Thoracic aorta (tissue), 2 donors: Measurements from ENCODE around the gene CNKSR3. TPM values are rescaled to one million over a fixed set of nuclear protein-coding genes. Genes with fewer than 3 reads are reported as not detected.

ENCODE experiments used
- ATAC-seq: fragments of 150-250 bp; one replicate; pipeline ENCODE4 v1.8.0; 2017; ENCODE audit warnings: low read depth; ENCODE audit not compliant: insufficient number of reproducible peaks, low FRiP score
- DNase-seq: peaks from one replicate; pipeline ENCODE4 v3.0.0-alpha.2; 2020; ENCODE audit warnings: low spot score
- H3K27ac ChIP-seq, 2 donors: fragments of 200-600 bp; sonication (generic); 1 replicate in 1 of 2; 2 replicates in 1 of 2; pipeline ENCODE4 v1.5.1; 2016; ENCODE audit warnings: mild to moderate bottlenecking in 2 of 2, moderate library complexity in 2 of 2
- H3K27me3 ChIP-seq: fragments of 200-600 bp; sonication (generic); replicated peaks from 2 replicates; pipeline ENCODE4 v1.6.0; 2016; ENCODE audit warnings: mild to moderate bottlenecking; ENCODE audit not compliant: insufficient read depth
- H3K36me3 ChIP-seq: fragments of 200-600 bp; sonication (generic); one replicate; pipeline ENCODE4 v1.5.1; 2016
- H3K4me1 ChIP-seq, 2 donors: fragments of 200-600 bp; sonication (generic); 1 replicate in 1 of 2; 2 replicates in 1 of 2; pipeline versions ENCODE4 v1.5.1 to v1.6.0; 2016; ENCODE audit warnings: low read depth in 2 of 2, mild to moderate bottlenecking in 1 of 2; ENCODE audit not compliant: control insufficient read depth in 1 of 2
- H3K4me3 ChIP-seq: fragments of 200-600 bp; sonication (generic); 2 replicates; pipeline ENCODE4 v1.5.1; 2016; ENCODE audit warnings: mild to moderate bottlenecking
- H3K9me3 ChIP-seq: fragments of 200-600 bp; sonication (generic); 2 replicates; pipeline ENCODE4 v1.5.1; 2016
- CTCF ChIP-seq: fragments of 200-600 bp; sonication (generic); IDR thresholded peaks from one replicate; pipeline ENCODE4 v1.5.1; 2019; ENCODE audit warnings: antibody characterized with exemption
- total RNA-seq, 2 donors: library from RNA; depleted of rRNA; stranded (reverse); fragments of >200 nt; gene quantifications; one replicate each; pipeline versions ENCODE4 v1.1.0 to v1.2.3, GENCODE V29; 2016

The CNKSR3 gene
- total RNA-seq, 2 donors from 2014 or later = 20.2 to 22.9 TPM

DNA sequence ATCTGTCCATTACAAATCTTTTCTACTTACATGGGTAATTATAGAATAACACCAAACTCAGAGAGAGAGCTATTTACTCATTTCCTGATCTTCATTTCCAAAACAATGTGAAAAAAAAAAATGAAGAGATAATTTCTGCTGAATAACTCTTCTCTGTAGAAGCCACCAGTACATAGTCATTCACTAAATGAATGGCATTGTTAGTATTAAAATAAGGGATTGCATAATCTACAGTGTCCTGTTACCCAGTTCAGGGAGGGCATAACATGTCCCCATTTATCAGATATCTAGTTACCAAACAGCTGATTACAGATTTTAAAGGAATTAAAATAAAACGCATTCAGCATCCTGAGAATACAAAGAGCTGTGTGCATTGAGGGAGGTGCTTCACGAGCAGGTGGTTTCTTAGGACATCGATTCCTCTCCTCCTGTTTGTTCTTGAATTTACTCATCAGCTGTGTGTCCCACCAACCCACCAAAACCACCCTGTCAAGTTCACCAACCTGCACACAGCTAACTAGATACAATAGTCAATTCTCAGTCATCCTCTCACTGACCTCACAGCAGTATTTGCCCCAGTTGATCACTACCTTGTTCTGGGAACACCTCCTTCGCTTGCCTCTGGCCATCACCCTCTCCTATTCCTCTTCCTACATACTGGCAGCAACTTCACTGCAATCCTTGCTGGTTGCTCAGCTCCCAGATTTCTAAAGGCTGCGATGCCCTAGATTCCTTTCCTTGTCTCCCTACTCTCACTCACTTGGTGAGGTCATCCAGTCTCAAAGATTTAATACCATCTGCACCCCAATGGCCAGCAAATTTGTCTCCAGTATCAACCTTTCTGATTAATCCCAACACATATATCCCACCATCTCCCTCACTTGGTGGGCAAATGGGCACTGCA, 18.7 kb downstream of the CNKSR3 start:
- Histone ChIP-seq H3K4me3 (no peak overlapping the region), H3K27ac (no peak overlapping the region), H3K9me3 (no peaks in the 10 kb centered on the region), H3K36me3 (no peaks in the 10 kb centered on the region), H3K27me3 (no peaks in the 10 kb centered on the region), H3K4me1 (peaks cover 30 to 64% of the 10 kb centered on the region in 2 donors)
- no peak for TF ChIP-seq CTCF
- no peak for DNase-seq
- no peak for ATAC-seq

- no peak for ATAC-seq
- H3K27ac ChIP-seq = no peak overlapping the region
- H3K36me3 ChIP-seq = no peaks in the 10 kb centered on the region
- H3K27me3 ChIP-seq = no peaks in the 10 kb centered on the region
- peaks cover 32 to 72% of the 10 kb centered on the region in 2 donors for H3K4me1 ChIP-seq
- no peak for DNase-seq
- no peak for TF ChIP-seq CTCF
- no peaks in the 10 kb centered on the region for H3K9me3 ChIP-seq
- no peak overlapping the region for H3K4me3 ChIP-seq
These were observed 20.7 kb downstream of the CNKSR3 start for GRCh38 chr6:154489822-154490221.

DNA sequence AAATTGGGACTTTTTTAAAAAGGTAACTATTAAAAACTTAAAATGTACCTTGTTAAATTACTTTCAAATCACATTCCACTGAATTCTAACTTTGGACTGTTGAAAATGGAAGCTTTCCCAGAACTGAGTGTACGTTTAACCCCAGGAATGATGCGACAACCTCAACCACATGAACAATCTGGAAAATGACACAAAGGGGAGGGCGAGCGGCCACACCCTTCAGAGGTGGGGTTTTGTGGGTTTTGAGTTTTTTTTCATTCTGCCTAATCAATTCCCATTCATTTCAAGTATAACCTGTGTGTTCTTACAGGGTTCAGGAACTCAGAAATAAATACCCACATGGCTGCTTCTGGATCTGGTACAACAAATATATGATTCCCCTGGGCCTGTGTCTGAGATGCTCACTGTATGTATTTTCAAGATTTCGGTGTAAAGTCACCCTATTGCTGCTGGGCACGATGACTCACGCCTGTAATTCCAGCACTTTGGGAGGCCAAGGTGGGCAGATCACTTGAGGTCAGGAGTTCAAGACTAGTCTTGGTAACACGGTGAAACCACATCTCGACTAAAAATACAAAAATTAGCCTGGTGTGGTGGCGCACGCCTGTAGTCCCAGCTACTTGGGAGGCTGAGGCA, 21.6 kb downstream of the CNKSR3 start:
- Histone ChIP-seq H3K4me1 (peaks cover 33 to 67% of the 10 kb centered on the region in 2 donors), H3K27me3 (no peaks in the 10 kb centered on the region), H3K4me3 (peak overlapping the region; percentile 30), H3K36me3 (no peaks in the 10 kb centered on the region), H3K27ac (peak overlapping the region; percentile 48 to 63), H3K9me3 (no peaks in the 10 kb centered on the region)
- ATAC-seq = peak; percentile 57
- DNase-seq = no peak
- TF ChIP-seq CTCF = no peak

DNA sequence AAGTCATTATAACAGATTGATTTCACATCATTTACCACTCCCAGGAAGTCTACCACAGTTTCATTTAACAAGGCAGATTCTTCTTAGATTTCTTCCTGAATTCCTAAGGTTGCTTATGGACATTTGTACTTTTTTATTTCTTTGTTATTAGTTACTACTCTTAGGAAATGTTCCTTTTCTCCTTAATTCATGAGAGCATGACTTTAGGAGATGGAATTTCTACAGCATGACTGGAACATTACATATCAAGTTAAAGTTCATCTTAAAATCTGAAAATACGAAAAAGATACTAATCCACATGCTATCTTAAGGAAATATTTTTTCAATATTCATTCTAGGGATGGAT, 22.3 kb downstream of the CNKSR3 start:
- Histone ChIP-seq H3K27ac (peak overlapping the region; percentile 14 to 63), H3K4me3 (peak overlapping the region; percentile 30), H3K9me3 (no peaks in the 10 kb centered on the region), H3K36me3 (no peaks in the 10 kb centered on the region), H3K27me3 (no peaks in the 10 kb centered on the region), H3K4me1 (peaks cover 40 to 72% of the 10 kb centered on the region in 2 donors)
- no peak for ATAC-seq
- TF ChIP-seq CTCF = no peak
- no peak for DNase-seq
